NT2/D1 (cell line): ENCODE results near the gene VARS2.

Experiments used
- SUZ12 ChIP-seq: IDR thresholded peaks from 2 replicates; pipeline ENCODE4 v1.6.1; 2011; ENCODE audit not compliant: insufficient read length, insufficient read depth; ENCODE audit errors: extremely low read depth
- YY1 ChIP-seq: IDR thresholded peaks from 2 replicates; pipeline ENCODE4 v1.6.1; 2011; ENCODE audit not compliant: insufficient read length, insufficient read depth
- ZNF274 ChIP-seq: IDR thresholded peaks from 2 replicates; pipeline ENCODE4 v1.6.1; 2011; ENCODE audit warnings: mild to moderate bottlenecking, low read depth, low read length

- TF ChIP-seq ZNF274 (no peak), YY1 (no peak), SUZ12 (no peak)
These were observed 36.4 kb upstream of the VARS2 start for GRCh38 chr6:30877419-30878262.
